Central memory CD8-positive, alpha-beta T cell (primary cell): ENCODE data around the gene ODAD4.
"Not testable (repeated sequence)": the region's sequence is repeated elsewhere in the genome, so short reads cannot be mapped to it uniquely, and the experiment has no call there.

Experiments
- ATAC-seq: fragments of 150-1000 bp; cut with Tn5 transposase; replicated peaks from 2 replicates; pipeline ENCODE4 v1.10.0; 2022; ENCODE audit warnings: mild to moderate bottlenecking, moderate FRiP score, moderate number of reproducible peaks; ENCODE audit not compliant: poor library complexity, severe bottlenecking; ENCODE audit errors: extremely low read depth
- DNase-seq, 2 donors: peaks; one replicate each; pipeline ENCODE4 v3.0.0; 2021; ENCODE audit warnings: low spot score in 2 of 2
- H3K27ac Mint-ChIP-seq: one replicate; pipeline ENCODE4 v1.8.0; 2022; ENCODE audit warnings: low read depth, mild to moderate bottlenecking, moderate library complexity, mixed read lengths
- H3K27me3 Mint-ChIP-seq: one replicate; pipeline ENCODE4 v1.8.0; 2022; ENCODE audit warnings: mixed read lengths
- H3K36me3 Mint-ChIP-seq: one replicate; pipeline ENCODE4 v1.8.0; 2022; ENCODE audit warnings: mild to moderate bottlenecking, moderate library complexity, mixed read lengths; ENCODE audit not compliant: insufficient read depth
- H3K4me1 Mint-ChIP-seq: one replicate; pipeline ENCODE4 v1.8.0; 2022; ENCODE audit warnings: mixed read lengths
- H3K4me3 Mint-ChIP-seq: one replicate; pipeline ENCODE4 v1.8.0; 2022; ENCODE audit warnings: mild to moderate bottlenecking, moderate library complexity, mixed read lengths
- H3K9me3 Mint-ChIP-seq: one replicate; pipeline ENCODE4 v1.8.0; 2022; ENCODE audit warnings: mixed read lengths

The ODAD4 gene

DNA sequence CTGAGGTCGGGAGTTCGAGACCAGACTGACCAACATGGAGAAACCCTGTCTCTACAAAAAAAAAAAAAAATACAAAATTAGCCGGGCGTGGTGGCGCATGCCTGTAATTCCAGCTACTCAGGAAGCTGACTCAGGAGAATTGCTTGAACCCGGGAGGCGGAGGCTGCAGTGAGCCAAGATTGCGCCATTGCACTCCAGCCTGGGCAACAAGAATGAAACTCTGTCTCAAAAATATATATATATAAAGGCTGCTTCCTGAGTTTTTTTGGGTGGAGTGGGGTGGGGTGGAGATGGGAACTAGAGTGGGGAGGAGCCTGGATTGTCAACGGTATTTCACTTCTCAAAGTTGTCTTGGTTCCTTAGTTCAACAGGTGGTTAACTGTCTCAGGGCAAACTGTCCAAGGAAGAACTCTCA, 79.9 kb downstream of the ODAD4 start:
- Mint-ChIP-seq H3K36me3 (peaks cover 19% of the 10 kb centered on the region), H3K27ac (peak overlapping the region; percentile 75), H3K4me1 (peaks cover 54% of the 10 kb centered on the region)
- not testable (repeated sequence) for H3K27me3 Mint-ChIP-seq, ATAC-seq, H3K4me3 Mint-ChIP-seq, H3K9me3 Mint-ChIP-seq, DNase-seq

DNA sequence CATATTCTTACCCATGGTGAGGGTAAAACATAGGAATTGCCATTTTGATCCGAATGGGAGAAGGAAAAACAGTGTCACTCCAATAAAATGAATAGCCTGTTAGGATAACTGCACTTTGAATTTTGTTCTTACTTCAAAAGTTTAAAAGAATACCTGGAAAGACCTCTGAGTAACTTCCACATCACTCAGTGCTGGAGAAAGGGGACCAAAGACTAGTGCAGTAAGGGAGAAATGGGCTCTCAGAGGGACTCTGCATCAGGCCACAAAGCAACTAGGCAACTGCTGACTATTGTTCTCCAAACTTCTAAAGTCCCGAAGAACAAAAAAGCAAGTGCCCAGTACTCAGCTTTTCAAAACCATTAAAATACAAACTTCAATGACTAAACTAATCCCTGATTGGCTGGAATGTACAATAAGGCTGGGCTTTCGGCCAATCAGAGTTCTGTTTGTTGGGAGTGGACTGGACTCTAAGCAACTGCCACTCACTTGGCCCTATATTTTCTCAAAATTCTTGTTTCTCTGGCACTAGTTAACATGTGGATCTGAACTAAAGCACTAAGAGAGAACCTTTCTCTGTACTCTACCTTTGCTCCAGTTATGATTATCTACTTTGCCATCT, 80.6 kb downstream of the ODAD4 start:
- Mint-ChIP-seq H3K27ac (peak overlapping the region; percentile 32), H3K36me3 (peaks cover 21% of the 10 kb centered on the region), H3K9me3 (no peaks in the 10 kb centered on the region), H3K4me1 (peaks cover 57% of the 10 kb centered on the region), H3K4me3 (no peak overlapping the region), H3K27me3 (no peaks in the 10 kb centered on the region)
- ATAC-seq, result no peak
- no peak for DNase-seq

DNA sequence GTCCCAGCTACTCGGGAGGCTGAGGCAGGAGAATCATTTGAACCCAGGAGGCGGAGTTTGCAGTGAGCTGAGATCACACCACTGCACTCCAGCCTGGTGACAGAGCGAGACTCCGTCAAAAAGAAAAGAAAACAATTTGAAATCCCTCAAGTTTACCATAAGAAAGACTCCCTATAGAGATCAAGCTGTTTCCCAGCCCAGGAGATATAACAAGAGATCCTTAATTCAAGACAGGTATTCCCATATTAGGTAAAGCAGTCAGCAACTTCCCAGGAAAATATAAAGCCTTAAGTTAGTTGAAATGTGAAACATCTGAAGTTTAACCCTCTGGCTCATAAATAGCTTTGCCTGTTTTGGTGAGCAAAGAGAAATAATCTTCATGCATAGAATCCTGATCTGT, 81.9 kb downstream of the ODAD4 start:
- peak overlapping the region; percentile 32 for H3K27ac Mint-ChIP-seq
- not testable (repeated sequence) for ATAC-seq, H3K27me3 Mint-ChIP-seq, H3K4me3 Mint-ChIP-seq, DNase-seq, H3K9me3 Mint-ChIP-seq
- H3K36me3 Mint-ChIP-seq, result peaks cover 28% of the 10 kb centered on the region
- H3K4me1 Mint-ChIP-seq, result peaks cover 65% of the 10 kb centered on the region

DNA sequence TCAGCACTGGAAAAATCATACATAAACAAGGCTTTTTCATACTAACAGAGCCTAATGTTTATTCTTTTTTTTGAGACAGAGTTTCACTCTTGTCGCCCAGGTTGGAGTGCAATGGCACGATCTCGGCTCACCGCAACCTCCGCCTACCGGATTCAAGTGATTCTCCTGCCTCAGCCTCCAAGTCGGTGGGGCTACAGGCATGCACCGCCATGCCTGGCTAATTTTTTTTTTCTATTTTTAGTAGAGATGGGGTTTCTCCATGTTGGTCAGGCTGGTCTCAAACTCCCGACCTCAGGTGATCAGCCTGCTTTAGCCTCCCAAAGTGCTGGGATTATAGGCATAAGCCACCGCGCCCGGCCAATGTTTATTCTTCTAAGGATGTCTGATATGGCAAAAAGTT, 83.3 kb downstream of the ODAD4 start:
- not testable (repeated sequence) for H3K27me3 Mint-ChIP-seq, H3K27ac Mint-ChIP-seq, DNase-seq, H3K4me3 Mint-ChIP-seq, H3K9me3 Mint-ChIP-seq, ATAC-seq
- peaks cover 77% of the 10 kb centered on the region for H3K4me1 Mint-ChIP-seq
- H3K36me3 Mint-ChIP-seq, result peaks cover 25% of the 10 kb centered on the region
